K562 (cell line): ENCODE data around the gene PLEKHO2. TPM values are rescaled to one million over a fixed set of nuclear protein-coding genes. Genes with fewer than 3 reads are reported as not detected.

Experiments
- BCOR ChIP-seq: fragments of 450-650 bp; IDR thresholded peaks from 2 replicates; pipeline ENCODE4 v1.6.1; 2016
- BMI1 ChIP-seq: fragments of 150-350 bp; IDR thresholded peaks from 2 replicates; pipeline ENCODE4 v1.6.1; 2014; ENCODE audit warnings: low read length
- CTBP1 ChIP-seq: fragments of 450-650 bp; IDR thresholded peaks from 2 replicates; pipeline ENCODE4 v1.6.1; 2016; ENCODE audit warnings: borderline replicate concordance
- ELK3 ChIP-seq: fragments of 450-650 bp; formaldehyde crosslinking; IDR thresholded peaks from 2 replicates; pipeline ENCODE4 v1.4.0; 2020; ENCODE audit warnings: mild to moderate bottlenecking
- GATAD2B ChIP-seq: fragments of 450-650 bp; IDR thresholded peaks from 2 replicates; pipeline ENCODE4 v1.6.1; 2017; ENCODE audit warnings: mild to moderate bottlenecking, borderline replicate concordance
- HNRNPK ChIP-seq: fragments of 200-400 bp; formaldehyde crosslinking; IDR thresholded peaks from one replicate; pipeline ENCODE4 v1.6.1; 2018; ENCODE audit warnings: mild to moderate bottlenecking, low read depth, low read length; ENCODE audit not compliant: poor library complexity, severe bottlenecking
- RFX7 ChIP-seq: fragments of 250-450 bp; sonication (Bioruptor Pico); IDR thresholded peaks from 2 replicates; pipeline ENCODE4 v1.5.1; 2021; ENCODE audit warnings: mild to moderate bottlenecking
- SMC3 ChIP-seq: conservative IDR thresholded peaks from 2 replicates; pipeline ENCODE4 v1.6.1; 2011; ENCODE audit warnings: low read depth, low read length, improper control_type of control experiment; ENCODE audit not compliant: insufficient read depth
- STAT5A ChIP-seq: IDR thresholded peaks from 2 replicates; pipeline ENCODE4 v1.6.1; 2012; ENCODE audit warnings: low read length, inconsistent platforms, borderline replicate concordance
- U2AF1 ChIP-seq: fragments of 200-400 bp; formaldehyde crosslinking; optimal IDR thresholded peaks from 2 replicates; pipeline ENCODE3; 2017; ENCODE audit warnings: mild to moderate bottlenecking, low read depth, low read length, moderate library complexity
- U2AF2 ChIP-seq: fragments of 200-400 bp; formaldehyde crosslinking; optimal IDR thresholded peaks from 2 replicates; pipeline ENCODE3; 2017; ENCODE audit warnings: low read depth, mild to moderate bottlenecking, low read length
- ZNF277 ChIP-seq: fragments of 250-450 bp; sonication (Bioruptor Pico); IDR thresholded peaks from 2 replicates; pipeline ENCODE4 v1.8.0; 2022; ENCODE audit warnings: inconsistent platforms, mild to moderate bottlenecking, moderate library complexity, borderline replicate concordance
- ZNF318 ChIP-seq, 2 experiments: fragments of 450-650 bp; IDR thresholded peaks; 2 replicates each; pipeline ENCODE4 v1.6.1; 2016; ENCODE audit warnings: mild to moderate bottlenecking in 2 of 2, borderline replicate concordance in 1 of 2, low read depth in 1 of 2, moderate library complexity in 1 of 2
- ZNF512 ChIP-seq: IDR thresholded peaks from 2 replicates; pipeline ENCODE4 v1.6.1; 2016; ENCODE audit warnings: missing genetic modification characterization, missing compliant biosample characterization
- ZNF764 ChIP-seq: fragments of 250-450 bp; sonication (Bioruptor Pico); IDR thresholded peaks from 2 replicates; pipeline ENCODE4 v1.4.0; 2020; ENCODE audit warnings: low read depth, mild to moderate bottlenecking, moderate library complexity
- polyA plus RNA-seq, 8 experiments: library from polyadenylated mRNA; depleted of rRNA in 4 of 8; stranded (reverse) in 5 of 8; unstranded in 3 of 8; fragments of >200 nt; fragmentation: Nextera tagmentation in 2 of 8; fragmentation: Illumina TruSeq in 1 of 8; extraction: Ambion mirVana in 2 of 8; extraction: Trizol in 1 of 8; gene quantifications; 2 replicates each; pipeline versions ENCODE4 v1.2.1 to v1.2.3, GENCODE V29; 2011 to 2014; ENCODE audit warnings: inconsistent platforms in 1 of 8, missing spikeins in 1 of 8
- total RNA-seq, 7 experiments: library from RNA; depleted of rRNA in 6 of 7; stranded (reverse); fragments of >200 nt in 6 of 7; fragmentation: Illumina TruSeq in 2 of 7; extraction: Trizol in 2 of 7; gene quantifications; 2 replicates each; pipeline versions ENCODE4 v1.2.1 to v1.2.3, GENCODE V29; 2011 to 2021; ENCODE audit warnings: low replicate concordance in 1 of 7

Gene PLEKHO2
- total and polyA plus RNA-seq, 9 of the 15 experiments (the other 6 are each of a cell fraction or from before 2014, with no cell fraction given): 0.24 to 8.8 (median 5.5) TPM

GRCh38 chr15:64869501-64869900 lies 27.8 kb downstream of the PLEKHO2 start (continued):
- TF ChIP-seq ZNF318 (IDR thresholded peaks at IDR 0.05; ENCODE audit: borderline replicate concordance in 1 of 2, low read depth in 1 of 2): no peak
- no peak for TF ChIP-seq BCOR
- no peak for TF ChIP-seq SMC3
- no peak for TF ChIP-seq ZNF764 (CRISPR knock-in tag)
- no peak for TF ChIP-seq CTBP1
- no peak for TF ChIP-seq RFX7 (CRISPR knock-in tag)
- TF ChIP-seq STAT5A: no peak
- TF ChIP-seq U2AF1: no peak
- TF ChIP-seq ELK3 (CRISPR knock-in tag): no peak
- TF ChIP-seq U2AF2: no peak
- TF ChIP-seq GATAD2B: no peak
- TF ChIP-seq ZNF512 (tag): no peak
- TF ChIP-seq ZNF277 (CRISPR knock-in tag): no peak
- TF ChIP-seq HNRNPK: no peak
- TF ChIP-seq BMI1: no peak
